Left cardiac atrium (tissue), 4 donors: ENCODE measurements around the gene RALGAPA2. TPM values are rescaled to one million over a fixed set of nuclear protein-coding genes. Genes with fewer than 3 reads are reported as not detected.

Experiments used
- ATAC-seq, 2 donors: fragments of 200-7000 bp; cut with Tn5 transposase; one replicate each; pipeline ENCODE4 v1.9.1; 2020; ENCODE audit warnings: mild to moderate bottlenecking in 2 of 2, moderate library complexity in 2 of 2
- DNase-seq: peaks from one replicate; pipeline ENCODE4 v3.0.0-alpha.2; 2020
- intact Hi-C, 2 donors: fragments of 100-400 bp; cut with DNase I; formaldehyde crosslinking; loops; one replicate each; pipeline versions ENCODE4 v1.14.1 to v1.15.1; 2022 to 2023
- total RNA-seq, 2 donors: library from RNA; stranded (reverse); fragmentation: NEBNext Ultra II Directional; extraction: Animal tissue kit (Norgen Biotek cat#: 25700); gene quantifications; one replicate each; pipeline ENCODE4 v1.2.1, GENCODE V29; 2021
- donor health status: DM: no; HTN: yes; CAD: no.
- donor health status: DM: no; HTN: yes; CAD: no; lungs with severe emphysema.
- donor health status: DM: yes; HTN: yes; CAD: no.
- donor health status: Dilated cardiomyopathy.

RALGAPA2 gene
- total RNA-seq, 2 donors from 2014 or later, result 29.9 to 35.2 TPM

- ATAC-seq, result no peak
- DNase-seq, result no peak
- intact Hi-C loops, result no loop called here
These were observed 250.3 kb downstream of the RALGAPA2 start for GRCh38 chr20:20462185-20462584.

- intact Hi-C loops, result no loop called here
- DNase-seq (no peak), ATAC-seq (no peak)
These were observed 250.9 kb downstream of the RALGAPA2 start for GRCh38 chr20:20461551-20461950.

DNA sequence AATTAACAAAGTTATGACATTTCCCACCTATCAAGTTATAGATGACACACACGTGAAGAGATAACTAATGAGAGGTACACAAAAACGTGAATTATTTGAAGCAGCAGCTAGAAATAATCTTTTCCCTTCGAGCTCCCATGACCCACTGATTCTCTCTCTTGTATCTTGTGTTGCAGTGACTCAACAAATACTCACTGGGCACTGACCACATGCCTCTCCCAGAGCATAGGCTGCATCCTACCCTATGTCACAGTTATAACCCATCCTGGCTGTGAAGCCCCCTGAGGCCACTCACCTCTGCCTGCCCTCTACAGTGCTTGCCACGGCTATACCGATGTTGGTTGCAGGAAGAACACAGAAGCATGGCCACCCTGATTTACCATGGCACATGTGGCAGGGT is 252.7 kb downstream of the RALGAPA2 start:
- ATAC-seq (no peak), DNase-seq (no peak)
- intact Hi-C loops, result no loop called here

- DNase-seq (no peak), ATAC-seq (no peak)
- intact Hi-C loops, result no loop called here
These were observed 254.9 kb downstream of the RALGAPA2 start for GRCh38 chr20:20457392-20458126.

- ATAC-seq (no peak), DNase-seq (no peak)
- intact Hi-C loops, result no loop called here
These were observed 255.7 kb downstream of the RALGAPA2 start for GRCh38 chr20:20456741-20457140.

- DNase-seq, result no peak
- intact Hi-C loops, result no loop called here
- no peak for ATAC-seq
These were observed 256.5 kb downstream of the RALGAPA2 start for GRCh38 chr20:20455926-20456325.

GRCh38 chr20:20454850-20455627 is 257.4 kb downstream of the RALGAPA2 start:
- intact Hi-C loops, result no loop called here
- ATAC-seq, result peak; percentile 30 to 41
- no peak for DNase-seq

DNA sequence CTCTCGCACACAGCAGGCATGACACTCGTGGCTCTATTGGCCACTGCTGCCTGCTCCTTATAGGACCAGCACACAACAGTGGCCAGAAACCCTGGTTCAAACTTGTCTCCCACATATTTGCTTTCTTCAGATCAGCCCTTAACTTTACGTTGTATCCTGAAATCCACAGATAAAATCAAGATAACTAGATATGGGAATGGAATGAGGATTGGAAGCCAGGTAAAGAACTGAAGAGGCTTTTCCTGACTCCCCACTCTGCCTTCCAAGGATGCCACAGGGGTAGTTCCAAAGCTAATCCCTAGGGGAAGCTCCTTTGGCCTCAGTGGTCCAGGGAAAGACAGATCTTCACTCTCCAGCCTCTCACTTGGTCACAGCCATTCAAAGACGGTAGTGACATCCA is 258.1 kb downstream of the RALGAPA2 start:
- no peak for DNase-seq
- no peak for ATAC-seq
- intact Hi-C loops, result no loop called here

GRCh38 chr20:20452254-20452676 is 260.2 kb downstream of the RALGAPA2 start:
- ATAC-seq (peak; percentile 46 to 68), DNase-seq (peak; percentile 54)
- intact Hi-C loops, result no loop called here

GRCh38 chr20:20450521-20450920 is 261.9 kb downstream of the RALGAPA2 start:
- intact Hi-C loops, result no loop called here
- ATAC-seq (peak; percentile 36 to 75), DNase-seq (no peak)

- ATAC-seq (no peak), DNase-seq (no peak)
- intact Hi-C loops, result no loop called here
These were observed 263.6 kb downstream of the RALGAPA2 start for GRCh38 chr20:20448881-20449280.

DNA sequence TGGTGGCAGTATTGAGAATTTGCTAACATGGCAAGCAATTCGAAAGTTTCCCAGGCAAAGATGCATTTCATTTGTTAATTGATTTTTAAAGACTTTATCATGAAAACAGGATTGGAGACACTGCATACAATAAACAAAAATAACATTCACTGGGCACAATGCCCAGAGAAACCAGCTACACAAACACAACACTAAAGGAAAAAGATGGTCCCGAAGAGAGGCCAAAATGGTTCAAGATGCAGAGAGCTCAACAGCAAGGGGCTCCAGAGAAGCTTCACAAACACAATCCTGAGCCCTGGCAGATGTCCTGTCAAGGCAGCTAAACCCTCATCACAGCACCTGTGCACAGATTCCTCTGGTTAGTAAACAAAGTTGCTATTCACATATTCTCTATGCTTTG is 265.2 kb downstream of the RALGAPA2 start:
- DNase-seq (no peak), ATAC-seq (no peak)
- intact Hi-C loops, result no loop called here

DNA sequence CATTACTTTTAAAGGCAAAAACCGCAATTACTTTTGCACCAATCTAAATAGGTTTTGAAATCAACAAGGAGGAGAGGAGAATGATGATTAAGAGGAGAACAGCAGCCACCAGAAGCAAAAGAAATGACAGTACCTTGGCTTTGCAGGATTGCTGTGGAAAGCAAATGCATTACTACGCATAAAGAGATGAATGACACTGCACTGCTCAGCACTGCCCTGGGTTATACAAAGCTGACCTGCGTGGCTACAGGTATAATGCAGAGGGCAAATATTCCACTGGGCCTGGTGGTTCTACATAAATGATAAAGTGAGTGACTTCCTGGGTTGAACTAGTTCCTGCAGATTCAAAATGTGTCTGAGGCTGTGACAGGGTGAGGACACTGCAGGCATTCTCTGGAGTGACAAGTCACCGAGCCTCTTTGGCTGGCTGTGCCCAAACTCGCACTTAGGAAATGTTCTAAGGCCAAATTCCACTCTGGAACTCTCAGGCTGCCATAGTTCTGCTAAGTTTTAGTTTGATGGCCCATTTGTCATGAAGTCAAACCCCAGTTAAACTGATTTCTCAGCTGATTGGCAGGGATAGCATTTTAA is 265.9 kb downstream of the RALGAPA2 start:
- intact Hi-C loops, result no loop called here
- peak; percentile 64 to 90 for ATAC-seq
- no peak for DNase-seq

- ATAC-seq (no peak), DNase-seq (no peak)
- intact Hi-C loops, result no loop called here
These were observed 266.4 kb downstream of the RALGAPA2 start for GRCh38 chr20:20446001-20446400.

DNA sequence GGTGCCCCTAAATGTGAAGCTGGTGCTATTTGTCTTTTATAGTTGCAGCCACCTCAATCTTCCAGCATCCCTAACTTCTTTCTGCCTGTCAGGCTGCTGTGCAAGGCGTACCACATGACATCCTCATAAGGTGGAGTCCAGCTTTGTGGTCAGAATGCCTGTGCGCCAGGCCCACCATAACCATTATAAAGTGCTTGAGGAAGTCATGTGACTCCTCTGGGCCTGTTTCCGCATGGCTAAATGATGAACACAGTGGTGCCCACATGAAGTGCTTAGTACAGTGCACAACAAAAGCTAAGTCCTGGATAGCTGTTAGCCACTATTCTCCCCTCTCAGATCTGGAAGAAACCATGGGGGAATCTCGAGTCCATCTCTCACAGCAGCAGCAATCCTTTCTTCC is 268.9 kb downstream of the RALGAPA2 start:
- DNase-seq (no peak), ATAC-seq (no peak)
- intact Hi-C loops, result no loop called here

- no peak for DNase-seq
- ATAC-seq, result no peak
- intact Hi-C loops, result no loop called here
These were observed 270.0 kb downstream of the RALGAPA2 start for GRCh38 chr20:20442466-20442865.

DNA sequence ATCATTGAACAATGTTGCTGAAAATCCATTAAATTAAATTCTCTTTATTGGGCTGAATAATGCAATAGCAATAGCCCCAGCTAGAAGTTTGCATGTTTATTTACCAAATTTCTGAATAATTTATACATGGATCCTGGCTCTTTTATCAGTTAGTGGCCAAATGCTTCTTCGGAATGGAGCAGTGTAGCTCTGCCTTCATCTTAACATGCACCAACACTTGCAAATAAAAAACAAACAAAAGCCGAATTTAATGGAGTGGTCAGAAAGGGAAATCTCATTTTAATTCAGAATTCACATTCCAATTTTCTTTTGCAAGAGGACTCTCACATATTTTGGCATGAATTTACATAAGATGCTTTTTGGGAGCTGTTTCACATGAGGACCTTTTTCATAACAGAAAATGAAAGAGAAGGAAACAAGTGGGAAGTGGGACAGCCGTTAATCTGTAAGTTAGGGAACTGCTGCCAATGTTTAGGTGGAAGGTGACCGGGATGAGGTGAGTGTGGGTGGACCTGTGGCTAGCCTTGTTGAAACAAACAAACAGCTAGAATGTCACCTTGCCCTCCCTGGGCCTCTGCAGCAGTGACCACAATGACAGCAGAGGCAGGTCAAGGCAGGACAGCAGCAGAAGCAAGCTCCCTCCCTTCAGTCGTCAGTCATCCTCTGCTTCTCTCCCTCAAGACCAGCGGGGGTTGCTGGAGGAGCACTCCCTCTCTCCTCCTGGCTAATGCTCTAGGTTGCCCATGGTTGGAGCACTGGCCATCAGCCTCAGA is 271.4 kb downstream of the RALGAPA2 start:
- intact Hi-C loops, result no loop called here
- no peak for ATAC-seq

GRCh38 chr20:20440481-20440880 is 272.0 kb downstream of the RALGAPA2 start:
- intact Hi-C loops, result no loop called here
- ATAC-seq (no peak), DNase-seq (no peak)

More for the DNA sequence above, 271.4 kb downstream of the RALGAPA2 start:
- DNase-seq, result no peak

DNA sequence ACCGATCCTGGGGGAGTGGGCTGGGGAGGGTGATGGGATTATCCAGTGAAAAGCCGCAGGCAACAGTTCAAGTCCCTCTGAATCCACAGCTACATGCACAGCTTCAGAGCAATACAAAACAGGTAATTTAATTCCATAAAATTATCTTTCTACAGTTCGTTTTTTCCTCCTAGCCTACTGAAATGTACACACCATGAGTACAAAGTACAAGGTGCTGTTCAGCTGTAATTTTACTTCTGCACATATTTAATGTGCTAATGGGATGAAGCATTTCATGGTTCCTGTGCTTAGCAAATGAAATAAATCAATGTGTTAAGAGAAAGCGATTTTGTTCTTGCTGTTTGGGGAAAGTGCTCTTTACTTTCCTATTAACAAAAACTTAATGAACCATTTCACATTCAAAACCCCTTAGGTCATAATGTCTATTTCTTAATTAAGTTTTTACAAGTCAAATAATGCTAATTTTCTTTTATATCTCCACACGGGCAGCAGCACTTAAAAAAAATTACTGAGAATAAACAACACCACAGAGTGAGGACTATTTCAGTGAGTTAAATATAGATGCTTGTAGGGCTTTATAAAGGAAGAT is 272.7 kb downstream of the RALGAPA2 start:
- DNase-seq (no peak), ATAC-seq (no peak)
- intact Hi-C loops, result no loop called here
